Glomerular visceral epithelial cell (primary cell): ENCODE data around the gene KIFC3.
"Not testable (repeated sequence)": the region's sequence is repeated elsewhere in the genome, so short reads cannot be mapped to it uniquely, and the experiment has no call there.

ENCODE experiments used
- DNase-seq: peaks from one replicate; pipeline ENCODE4 v3.0.0-alpha.2; 2016; ENCODE audit errors: extremely low spot score

Gene KIFC3

DNA sequence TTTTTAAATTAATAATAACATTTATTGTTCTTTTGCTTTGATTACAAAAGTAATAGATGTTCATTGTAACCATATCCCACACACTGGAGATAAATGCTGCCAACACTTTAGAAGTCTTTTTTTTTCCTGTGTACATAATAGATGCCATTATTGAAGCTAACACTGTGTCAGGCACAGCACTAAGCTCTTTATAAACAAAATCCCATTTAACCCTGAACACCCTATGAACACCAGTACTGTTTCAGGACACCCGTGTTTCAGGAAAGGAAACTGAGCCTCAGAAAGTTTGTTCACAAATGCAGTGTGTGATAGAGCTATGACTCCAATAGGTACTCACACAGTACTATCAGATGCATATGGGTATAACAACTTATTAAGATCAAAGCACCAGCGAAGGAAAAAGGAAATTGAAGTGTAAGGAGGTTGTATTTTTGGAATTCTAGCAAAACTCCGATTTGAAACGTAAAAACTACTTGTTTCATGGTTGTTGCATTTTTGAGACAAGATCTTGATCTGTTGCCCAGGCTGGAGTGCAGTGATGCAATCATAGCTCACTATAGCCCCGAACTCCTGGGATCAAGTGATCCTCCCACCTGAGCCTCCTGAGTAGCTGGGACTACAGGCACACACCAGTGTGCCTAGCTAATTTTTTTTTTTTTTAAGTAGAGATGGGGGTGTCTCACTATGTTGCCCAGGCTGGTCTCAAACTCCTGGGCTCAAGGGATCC is 2.0 kb upstream of the KIFC3 start:
- DNase-seq = no peak

DNA sequence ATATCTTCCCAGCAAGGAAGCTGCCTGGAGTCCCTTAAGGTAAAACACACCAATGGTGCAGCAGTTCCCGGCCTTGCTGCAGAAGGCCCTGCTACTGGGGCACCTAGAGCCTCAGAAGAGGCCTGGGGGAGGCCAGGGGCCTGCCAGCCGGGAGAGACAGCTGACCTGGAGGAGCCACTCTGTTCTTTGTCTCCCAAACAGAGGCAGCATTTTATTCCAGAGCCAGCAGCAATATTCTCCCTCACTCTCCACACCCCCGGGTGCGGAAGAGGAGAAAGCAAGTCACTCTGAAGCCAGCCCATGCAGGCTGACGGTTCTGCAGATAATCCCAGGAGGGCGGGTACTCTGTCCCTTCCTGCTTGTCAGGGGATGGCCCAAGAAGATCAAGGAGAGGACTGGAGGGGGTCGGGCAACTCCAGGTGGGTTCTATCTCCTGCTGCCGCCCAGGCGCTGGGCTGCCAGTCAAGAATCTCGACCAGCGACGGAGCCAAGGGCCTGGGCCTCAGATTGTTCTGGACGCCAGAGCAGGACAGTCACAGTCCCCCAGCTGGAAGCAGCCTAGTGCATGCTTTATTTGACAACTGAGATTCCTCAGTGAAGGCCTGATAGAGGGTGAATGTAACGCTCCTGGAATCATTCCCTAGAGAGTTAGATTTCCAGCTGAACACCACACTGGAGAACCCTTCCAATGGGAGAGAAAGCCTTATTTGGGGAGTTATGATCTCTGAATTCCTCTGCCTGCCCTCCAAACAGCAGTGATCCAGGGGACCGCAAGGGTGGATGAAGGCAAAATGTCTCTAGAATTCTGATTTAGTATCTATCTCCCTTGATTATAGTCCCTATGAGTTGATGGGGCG is 1.1 kb upstream of the KIFC3 start:
- DNase-seq = no peak

DNA sequence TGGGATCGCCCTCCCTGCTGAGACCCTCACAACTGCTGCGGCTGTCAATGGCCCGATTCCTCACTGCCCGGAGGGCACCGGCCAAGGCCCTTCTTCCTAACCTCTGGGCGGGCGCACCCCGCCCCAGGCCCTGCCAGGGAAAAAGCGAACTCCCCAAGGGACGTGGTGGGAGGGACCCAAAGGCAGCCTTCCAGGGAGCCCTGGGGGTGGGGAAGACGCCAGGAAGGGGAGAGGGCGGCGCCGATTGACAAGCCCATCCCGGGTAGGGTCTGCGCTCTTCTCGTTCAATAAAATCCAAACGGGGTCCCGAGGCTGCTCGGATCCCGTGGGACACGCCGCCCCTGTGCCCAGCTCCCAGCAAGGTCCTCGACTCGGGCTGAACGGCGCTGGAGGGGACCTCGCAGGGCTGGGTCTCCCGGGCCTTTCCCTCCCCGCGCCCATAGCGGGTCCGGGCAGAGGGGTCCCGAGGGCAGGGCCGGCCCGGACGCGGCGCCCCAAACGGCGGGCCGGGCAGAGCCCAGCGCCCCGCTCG is 416 bp downstream of the KIFC3 start:
- DNase-seq = peak; percentile 54

DNA sequence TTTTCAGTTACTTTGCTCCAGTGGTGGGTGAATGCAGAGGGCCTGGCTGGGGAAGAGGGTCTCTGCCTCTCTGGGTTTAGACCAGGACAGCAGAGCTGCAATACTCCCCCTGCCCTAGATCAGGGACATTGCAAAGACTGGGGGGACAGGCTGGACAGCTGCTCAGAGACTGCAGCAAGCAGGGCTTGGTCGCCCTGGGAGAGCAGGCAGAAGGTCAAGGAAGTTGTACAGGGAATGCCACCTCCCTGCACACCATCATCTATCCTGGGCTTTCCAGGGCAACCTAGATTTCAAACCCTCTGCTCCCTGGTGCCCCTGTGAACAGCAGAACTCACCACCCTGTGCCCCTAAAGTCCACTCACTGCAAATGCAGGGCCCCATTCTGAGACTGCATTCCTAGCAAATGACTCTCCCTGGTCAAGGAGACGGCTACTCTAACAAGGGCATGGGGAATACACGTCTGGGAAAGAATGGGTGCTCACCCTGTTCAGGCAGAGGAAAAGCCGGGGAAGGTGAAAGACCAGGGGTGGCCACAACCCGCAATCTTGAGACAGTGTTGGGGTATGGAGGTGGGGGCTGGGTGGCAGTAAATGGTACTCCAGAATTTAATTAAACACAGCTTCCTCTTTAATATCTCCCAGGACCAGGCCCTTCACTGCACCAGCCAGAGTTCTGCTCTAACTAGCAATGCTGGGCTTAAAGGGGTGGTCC is 1.0 kb downstream of the KIFC3 start:
- peak; percentile 71 for DNase-seq

DNA sequence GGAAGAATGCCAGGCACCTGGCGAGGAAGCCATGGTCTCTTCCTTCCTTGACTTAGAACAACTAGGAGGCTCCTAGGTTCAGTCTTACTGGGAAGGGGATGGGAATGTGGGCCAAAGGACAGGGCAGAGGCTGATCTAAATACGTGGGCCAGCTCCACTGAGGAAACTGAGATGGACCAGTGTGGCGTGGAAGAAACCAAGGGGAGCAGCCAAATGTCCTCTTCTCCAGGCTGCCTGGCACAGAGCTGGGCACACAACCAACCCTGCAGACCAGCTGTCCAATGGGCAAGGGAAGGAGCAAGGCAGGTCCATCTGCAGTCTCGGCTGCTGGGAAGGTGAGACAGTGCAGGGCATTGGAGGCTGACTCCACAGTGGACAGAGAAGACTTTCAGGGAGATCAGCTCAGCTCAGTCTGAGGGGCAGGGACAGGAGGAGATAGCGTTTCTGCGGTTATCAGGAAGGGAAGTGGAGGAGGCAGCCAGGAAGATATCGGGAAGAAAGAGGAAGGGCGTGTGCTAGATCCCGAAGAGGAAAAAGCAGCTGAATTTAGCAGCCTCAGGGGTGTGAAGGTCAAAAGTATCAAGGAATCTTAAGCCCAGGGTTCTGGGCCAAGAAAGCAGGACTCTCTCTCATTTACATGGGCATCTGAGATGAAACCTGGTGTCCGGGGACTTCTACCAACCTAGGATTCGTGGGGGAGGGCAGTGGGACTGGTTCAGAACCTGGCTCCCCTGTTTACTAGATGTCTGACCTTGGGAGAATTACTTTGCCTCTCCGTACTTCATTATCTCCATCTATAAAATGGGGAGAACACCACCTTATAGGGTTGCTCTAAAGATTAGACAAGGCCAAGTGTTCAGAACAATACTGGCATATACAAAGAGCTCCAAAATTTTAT is 1.8 kb downstream of the KIFC3 start:
- DNase-seq = no peak

DNA sequence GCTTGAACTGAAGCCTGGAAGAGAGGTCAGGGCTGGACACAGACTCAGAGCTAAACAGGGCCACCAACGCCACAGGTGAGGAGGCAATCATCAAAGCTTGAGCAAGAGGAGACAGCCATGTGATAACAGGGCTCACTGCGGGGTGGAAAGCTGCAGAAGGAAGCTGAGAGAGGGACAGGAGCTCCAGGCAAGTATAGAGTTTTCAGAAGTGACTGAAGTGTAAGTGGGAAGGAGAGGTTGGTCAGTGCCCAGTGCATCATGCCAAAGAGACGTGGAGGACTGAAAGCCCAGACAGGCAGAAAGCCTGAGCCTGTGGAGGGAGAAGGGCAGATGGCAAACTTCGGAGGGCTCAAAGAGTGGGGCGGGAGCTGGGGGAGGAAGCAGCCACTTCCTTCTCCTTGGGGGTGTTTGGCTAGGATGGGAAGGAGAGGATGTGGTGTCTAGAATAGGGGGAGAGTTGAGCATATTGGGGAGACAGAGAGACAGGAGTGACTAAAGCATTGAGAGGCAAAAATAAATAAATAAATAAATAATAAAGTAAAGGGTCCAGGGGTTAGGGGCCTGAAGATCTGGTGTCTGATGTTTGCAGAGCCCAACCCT is 2.6 kb downstream of the KIFC3 start:
- no peak for DNase-seq

DNA sequence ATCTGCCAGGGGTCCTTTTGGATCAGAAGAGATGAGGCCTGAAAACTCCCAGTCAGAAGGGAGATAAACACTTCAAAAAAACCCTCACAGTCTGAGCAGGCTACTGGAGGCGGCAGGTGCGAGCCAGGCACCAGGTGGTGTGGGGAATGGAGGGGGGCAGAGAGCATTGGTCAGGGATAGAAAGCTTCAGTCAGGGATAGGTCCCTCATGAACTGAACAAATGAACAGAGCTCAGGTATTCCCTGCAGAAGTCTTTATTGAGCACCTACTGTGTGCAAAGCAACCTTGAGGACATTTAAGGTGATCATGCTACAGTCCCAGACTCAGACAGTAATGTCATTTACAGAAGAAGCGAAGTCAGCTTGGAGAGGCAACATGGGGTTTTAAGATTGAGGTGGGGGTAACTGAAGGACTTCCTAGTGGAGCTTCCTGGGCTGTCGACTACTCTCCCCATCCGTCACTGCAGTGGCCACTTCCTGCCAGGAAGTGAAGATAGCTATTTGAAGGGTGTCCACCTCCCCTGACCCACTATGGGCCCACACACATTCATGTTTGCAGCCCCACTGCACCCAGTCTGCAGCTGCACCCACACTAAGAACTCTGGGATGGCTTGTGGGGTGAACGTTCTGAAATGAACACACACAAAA is 3.2 kb downstream of the KIFC3 start:
- DNase-seq = no peak

DNA sequence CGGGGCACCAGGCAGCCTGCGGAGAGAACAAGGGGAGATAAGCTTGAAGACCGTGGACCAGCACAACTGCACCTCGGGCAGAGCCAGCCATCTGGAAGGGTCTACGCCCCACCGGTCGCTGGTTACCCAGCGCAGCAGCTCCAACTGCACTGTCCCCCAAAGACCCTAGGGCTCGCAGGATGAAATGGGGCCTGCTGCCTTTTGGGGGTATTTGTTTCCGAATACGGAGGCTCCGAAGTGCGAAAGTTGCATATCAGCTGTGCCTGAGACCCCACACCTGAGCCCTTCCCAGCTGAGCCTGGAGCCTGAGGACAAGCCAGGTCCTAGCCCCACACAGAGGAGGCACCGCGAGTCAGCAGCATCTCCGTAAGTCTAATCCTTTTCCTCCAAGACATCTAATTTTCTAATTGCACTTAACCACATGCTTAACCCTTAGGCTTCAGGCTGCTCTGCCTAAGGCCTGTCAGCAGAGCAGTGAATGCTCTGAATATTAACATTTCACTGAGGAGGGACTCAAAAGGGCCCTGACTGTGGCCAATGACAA is 4.0 kb downstream of the KIFC3 start:
- DNase-seq = no peak

DNA sequence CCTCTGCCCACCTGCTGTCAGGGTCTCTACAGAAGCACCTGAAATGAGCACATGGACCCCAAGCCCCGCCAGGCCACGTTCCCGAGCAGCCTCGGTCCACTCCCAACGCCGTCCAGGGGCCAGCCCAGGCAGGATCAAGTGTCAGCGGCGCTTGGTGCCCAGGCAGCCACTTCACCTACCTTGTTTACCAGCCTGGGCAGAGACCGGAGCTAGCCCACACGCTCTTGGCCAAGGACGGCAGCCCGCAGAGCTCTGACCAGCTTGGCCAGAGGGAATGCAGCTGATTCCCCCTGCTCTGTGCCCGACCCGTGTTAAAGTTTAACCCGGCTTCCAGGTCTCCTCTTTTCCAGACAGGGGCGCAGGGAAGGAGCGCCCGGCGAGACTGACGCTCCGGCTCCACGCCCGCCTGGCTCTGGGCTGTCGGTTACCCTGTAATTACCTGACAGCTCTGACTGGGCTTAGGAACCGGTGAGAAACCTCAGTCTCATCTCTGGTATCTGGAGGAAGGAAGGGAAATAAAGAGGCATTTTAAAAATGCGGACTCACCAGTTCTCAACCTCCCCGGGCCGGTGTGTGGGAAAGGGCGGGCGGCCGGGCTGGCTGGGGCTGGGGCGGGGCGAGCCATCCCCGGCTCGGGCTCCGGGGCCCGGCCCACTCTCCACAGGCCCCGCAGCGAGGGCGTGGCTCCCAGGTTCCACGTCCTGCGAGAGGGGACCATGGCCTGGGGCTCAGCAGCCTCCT is 4.6 kb downstream of the KIFC3 start:
- peak; percentile 85 for DNase-seq

DNA sequence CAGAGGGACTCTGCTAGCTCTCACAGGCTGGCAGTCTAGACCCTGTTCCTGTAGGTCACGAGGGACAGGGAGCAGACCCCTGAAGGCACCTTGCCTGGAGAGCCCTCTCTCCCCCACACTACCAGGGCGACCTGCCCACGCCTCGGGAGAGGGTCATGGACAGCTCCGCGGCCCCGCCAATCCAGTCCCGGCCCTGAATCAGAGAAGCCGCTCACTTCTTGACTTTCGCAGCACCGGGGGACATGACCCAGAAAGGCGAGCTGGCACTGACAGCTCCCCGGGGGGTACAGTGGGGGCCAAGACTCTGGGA is 5.1 kb downstream of the KIFC3 start:
- DNase-seq = no peak

DNA sequence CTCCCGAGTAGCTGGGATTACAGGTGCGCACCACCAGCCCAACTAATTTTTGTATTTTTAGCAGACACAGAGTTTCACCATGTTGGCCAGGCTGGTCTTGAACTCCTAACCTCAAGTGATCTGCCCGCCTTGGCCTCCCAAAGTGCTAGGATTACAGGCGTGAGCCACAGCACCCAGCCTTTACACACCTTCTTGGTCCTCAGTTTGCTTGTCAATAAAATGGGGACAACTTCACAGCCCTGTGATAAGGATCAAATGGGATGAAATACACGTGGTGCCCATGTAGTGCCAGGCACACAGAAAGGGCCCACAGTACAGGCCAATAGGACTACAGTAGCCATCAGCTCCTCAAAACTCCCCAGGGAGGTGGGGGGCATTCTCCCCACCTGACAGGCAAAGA is 6.3 kb downstream of the KIFC3 start:
- DNase-seq = not testable (repeated sequence)

DNA sequence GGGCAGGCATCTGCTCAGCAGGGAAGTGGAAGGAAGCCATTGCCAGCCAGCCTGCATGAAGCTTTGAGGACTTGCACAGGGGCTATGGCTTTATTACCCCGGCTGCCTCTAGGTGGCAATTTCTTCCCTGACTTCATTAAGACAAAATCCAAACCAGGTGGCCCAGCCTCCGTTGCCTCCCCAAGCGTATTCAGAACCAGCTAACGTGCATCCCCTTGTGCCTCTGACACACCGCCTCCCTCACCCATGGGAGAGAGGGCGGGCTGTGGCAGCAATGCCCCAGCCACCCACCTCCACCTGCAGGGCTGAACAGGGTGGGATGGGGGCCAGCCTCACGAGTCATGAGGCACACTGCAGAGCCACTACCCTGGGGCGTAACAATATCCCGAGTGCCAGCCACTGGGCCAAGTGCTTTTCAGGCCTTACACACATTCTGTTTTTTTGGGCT is 6.8 kb downstream of the KIFC3 start:
- peak; percentile 80 for DNase-seq

DNA sequence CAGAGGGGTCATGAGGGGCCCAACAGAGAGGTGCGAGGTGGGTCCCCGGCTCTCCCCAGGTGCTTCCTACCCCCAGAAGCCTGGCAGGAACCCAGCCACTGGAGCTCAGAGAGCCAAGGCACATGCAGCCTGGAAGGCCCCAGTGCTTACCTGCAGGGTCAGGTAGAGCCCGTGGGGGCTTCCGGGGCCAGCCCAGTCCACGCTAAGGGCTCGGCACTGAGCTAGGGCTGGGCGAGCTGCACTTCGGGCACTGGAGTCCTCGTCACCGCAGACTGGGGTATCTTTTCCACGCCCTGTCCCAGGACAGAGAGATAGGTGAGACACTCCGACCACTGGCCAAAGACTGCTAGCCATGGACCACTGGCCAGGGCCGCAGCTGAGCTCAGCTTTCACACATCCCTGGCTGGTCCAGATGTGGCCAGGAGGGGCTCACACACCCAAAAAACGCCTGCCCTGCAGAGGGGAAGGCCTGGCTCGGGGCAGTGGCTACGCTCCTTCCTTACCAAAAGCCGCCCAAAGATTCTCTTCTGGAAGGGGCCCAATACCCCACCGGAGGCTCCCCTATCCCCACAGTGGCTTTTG is 7.4 kb downstream of the KIFC3 start:
- DNase-seq = no peak

DNA sequence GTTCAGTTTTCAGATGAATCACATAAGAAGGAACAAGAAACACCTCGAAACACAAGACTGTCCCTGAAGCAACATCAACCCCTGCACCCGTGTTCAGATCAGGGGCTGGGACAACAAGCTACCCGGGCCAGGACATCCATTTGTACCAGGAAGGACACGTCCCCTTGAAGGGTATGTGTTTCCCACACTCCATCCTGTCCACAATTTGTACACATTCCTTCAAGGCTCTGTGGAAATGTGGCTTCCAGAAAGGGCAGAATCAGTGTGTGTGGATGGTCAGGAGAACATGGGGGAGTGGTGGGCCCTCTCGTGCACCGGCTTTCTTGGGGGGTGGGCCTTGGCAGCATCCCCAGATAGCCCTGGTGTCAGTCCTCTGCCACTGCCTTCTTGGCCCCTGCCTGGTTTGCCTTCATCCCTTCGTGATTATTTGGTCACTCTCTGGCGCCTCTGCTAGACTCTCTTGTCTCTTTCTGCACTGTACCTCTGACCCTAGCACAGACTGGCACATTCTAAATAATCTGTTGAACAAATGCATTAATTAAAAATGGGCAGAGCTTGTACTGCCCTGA is 10.3 kb downstream of the KIFC3 start:
- no peak for DNase-seq

DNA sequence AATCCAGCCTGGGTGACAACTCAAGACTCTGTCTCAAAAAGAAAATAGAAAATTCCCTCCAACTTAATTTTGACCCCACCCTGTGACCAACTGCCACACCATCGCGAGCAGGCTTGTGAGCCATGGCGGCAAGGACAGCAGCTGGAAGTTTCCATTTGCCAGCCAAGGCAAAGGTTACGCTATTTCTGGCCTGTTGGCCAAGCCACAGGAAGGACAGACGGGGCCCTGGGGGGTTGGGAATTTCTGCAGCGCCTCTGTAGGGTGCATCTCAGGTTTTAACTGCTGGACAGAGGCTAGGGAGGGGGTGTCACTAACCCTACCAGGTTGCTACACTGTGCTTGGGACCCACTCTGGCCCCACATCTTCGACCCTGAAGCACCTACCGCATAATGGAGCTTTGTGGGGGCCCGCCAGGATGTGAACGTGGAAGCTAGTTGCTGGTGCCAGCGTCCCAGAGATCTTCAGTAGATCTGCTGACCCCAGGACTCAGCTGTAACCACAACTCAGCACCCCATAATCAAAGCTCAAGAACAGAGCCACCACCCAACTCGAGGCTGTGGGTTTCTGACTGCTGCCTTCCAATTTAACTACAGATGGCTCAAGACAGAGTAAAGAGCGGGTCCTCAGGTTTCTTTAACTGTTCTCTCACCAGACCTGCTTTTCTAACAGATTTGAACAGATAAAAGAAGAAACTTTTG is 10.9 kb downstream of the KIFC3 start:
- no peak for DNase-seq

DNA sequence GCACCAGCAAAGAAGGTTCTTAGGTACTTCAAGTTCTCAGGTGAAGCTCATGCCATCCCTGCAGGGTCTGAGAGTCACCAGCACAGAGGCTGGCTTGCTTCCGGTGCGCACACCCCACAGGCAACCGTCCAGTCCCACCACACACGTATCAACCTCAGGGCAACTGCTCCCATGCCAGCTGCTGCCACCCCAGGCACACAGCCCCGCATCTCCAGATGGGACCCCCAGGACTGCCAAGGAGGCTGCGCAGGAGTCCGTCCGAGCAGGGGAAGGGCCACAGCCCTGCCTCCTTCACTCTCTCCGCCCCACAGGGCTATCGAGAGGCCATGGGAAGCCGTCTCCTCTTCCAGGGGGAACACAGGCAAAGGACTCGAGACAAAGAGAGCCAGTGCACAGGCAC is 13.3 kb downstream of the KIFC3 start:
- no peak for DNase-seq

DNA sequence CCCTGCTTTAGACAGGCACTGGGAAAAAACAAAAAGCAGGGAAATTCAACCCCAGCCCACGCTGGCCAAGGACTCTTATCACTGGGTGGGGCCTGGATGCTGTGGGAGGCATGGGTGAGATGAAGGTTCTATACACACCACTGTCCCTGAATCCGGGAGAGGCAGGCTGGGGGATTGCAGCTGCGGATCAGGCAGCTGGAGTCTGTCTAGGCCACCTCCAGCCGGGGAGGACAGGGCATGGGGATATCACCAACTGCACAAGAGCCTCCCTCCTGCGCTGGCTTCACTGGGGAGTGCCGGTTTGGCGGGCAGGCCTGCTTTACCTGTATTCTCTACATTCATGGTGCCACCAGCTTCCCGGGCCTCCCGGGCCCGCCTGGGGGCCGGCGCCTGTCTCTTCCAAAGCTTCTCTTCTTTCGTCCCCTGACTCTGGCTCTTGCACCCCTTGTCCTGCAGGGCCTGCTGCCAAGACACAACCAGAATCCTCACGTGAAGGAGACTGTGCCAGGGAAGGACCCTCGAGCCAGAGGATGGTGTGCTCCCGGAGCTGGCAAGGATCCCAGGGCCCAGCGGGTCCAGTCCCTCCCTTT is 13.9 kb downstream of the KIFC3 start:
- DNase-seq = no peak

DNA sequence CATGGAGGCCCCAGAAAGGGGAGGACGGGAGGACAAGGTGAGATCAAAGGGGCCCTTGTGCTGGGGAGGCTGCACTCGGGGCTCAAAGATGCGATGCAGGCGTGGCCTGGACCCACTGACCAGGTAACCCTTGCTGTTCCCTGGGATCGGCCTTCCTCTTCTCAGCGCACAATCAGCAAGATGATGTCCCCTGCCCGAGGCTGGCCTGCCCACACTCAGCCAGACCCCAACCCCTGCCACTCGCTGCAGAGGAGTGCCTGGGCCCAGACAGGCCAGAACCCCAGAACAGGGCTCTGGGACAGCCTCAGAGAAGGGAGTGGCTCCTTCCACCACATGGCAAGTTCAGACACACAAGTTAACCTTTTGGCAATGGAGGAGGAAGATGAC is 14.8 kb downstream of the KIFC3 start:
- no peak for DNase-seq
